NCI-H446 (cell line): ENCODE data around the gene DNAJC8.
A peak's percentile ranks its signal among the peaks of the same experiment; 100 is the strongest.

Source experiments
- DNase-seq, 2 experiments: peaks; one replicate each; lab custom pipeline; 2025; lab: John Stamatoyannopoulos, UW

Gene DNAJC8

DNA sequence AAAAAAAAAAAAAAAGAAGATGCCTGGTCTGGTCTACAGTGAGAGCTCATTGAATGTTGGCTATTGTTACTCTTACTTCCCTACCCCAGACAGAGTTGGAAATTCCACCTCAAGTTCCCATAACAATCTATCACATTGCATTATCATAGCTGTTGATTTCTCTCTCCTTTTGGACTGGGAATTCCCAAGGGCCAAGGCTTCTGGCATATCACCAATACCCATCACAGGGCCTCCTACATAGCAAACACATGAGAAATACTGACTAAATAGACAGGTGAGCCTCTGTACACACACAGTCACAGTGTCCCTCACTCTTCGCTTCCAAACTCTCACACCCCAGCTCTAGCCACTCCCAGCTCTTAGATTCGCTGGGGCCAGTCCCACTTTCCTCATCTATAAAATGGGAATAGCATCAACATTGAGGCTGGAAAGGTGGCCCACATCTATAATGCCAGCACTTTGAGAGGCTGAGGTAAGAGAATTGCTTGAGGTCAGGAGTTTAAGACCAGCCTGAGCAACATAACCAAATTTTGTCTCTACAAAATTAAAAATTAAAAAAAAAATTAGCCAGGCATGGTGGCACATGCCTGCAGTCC lies 62.7 kb downstream of the DNAJC8 start:
- DNase-seq = no peak

DNA sequence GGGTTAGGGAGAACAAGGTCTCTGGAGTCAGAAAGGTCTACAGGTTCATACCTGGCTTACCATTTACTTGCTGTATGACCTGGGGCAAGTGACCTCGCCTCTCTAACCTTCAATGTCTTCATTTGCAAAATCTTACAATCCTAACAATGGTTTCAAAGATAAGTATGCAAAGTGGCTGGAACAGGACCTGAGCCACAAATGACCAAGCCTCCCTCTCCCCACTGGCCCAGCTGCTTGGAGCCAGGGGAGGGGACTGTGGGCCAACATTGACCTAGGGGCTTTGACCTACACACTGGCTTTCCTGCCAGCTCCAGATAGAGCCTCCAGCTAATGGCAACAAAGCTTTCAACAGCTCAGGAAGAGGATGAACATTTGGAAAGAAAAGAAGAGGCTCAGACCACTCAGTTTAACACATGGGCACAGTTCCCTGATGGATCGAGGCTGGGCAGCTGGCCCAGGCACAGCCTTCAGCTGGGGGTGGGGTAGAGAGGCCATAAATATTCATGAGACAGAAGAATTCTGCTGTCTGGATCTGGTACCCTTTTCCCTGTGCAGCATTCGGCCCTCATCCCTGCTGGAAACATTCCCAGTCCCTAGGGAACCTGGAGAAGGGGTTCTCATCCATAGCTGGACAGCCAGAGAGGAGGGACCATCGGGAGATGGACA lies 69.2 kb downstream of the DNAJC8 start:
- peak; percentile 32 to 77 for DNase-seq

DNA sequence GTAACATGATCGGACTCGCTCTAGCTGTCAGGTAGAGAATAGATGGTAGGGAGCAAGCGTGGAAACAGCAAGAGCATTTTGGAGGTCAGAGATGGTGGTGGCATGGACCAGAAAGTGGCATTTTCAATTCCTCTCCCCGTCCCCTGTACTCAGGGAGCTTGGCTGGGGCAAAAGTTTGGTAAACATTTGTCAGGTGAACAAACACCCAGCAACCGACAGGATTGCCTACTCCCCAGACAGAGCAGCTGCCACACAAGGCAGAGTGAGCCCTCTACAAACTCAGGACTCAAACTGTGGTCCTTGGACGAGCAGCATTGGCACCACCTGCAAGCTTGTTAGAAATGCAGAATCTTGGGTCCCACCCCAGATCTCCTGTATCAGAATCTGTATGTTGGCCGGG lies 70.7 kb downstream of the DNAJC8 start:
- DNase-seq = no peak

DNA sequence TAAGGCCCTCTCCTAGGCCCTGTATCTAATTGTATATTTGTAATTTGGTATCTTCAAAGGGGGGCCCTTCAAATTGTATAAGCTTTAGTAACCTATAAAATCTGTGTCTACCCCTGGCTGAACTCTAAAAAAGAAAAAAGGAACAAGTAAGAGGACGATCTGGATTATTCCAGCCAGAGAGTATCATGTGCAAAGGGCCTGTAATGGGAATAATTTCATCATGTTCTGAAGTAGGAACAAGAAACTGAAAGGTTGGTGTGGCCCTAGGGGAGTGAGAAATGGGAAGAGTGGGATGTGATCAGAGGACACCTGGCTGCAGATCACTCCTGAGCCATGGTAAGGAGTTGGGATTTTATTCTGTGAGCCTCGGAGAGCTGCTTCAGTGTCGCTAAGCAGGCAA lies 71.1 kb downstream of the DNAJC8 start:
- no peak for DNase-seq

DNA sequence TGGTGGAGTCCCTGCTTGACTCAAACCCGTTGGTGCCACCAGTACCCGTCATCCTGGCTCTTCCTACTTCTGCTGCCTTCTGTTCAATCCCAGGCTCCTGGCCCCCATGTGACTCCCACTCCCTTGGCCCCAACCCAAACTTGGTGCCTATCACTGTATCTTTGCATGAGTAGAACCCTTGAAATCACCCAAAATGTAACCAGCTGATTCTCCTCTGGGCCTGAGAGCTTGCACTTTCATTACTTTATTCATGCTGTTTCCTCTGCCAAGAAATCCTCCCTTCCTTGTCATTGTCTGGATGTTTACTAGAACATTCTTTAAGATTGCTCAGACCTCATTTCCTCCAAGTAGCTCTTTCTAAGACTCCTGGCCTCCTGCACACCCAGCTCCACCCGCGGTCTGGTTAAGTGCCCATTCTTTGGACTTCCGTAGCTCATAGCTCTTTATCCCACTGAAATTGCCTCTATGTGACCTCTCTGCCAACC lies 72.0 kb downstream of the DNAJC8 start:
- no peak for DNase-seq

DNA sequence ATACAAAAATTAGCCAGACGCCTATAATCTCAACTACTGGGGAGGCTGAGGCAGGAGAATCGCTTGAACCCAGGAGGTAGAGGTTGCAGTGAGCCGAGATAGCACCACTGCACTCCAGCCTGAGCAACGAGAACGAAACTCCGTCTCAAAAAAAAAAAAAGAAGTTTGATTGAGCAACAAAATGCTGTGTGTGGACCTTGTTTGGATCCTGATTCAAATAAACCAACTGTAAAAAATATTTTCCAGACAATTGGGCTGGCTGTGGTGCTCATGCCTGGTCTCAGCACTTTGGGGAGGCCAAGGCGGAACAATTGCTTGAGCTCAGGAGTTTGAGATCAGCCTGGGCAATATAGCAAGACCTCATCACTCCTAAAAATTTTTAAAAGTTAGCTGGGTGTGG lies 73.1 kb downstream of the DNAJC8 start:
- no peak for DNase-seq

DNA sequence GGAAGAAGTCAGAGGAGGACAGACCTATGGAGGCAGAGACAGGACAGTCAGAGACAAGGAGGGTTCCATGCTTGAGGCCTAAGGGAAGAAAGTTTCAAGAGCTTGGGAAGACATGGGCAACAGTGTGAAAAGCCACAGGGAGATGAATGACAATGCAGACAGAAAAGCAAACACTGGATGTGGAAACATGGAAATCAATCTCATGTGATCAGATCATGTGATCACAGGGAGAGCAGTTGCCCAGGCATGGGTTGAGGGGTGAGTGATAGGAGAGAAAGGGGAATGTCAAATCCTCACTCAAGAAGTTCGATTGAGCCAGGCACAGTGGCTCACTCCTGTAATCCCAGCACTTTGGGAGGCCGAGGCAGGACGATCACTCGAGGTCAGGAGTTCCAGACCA lies 73.6 kb downstream of the DNAJC8 start:
- DNase-seq = no peak

DNA sequence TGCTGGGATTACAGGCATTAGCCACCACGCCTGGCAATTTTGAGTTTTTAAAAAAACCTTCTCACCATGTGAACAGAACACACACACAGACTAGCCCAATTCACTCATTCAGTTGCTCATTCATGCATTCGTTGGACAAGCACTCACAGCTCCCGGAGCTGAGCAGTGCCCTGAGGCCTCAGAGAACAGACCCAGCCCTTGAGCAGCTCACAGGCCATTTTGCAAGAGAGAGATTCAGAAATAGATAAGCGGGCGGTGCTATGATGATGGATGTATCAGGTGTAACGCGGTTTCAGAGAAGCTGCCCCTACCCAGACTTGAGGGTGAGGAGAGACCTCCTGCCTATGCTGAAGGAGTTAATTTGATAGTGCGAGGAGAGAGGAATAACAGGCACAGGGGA lies 74.9 kb downstream of the DNAJC8 start:
- DNase-seq = no peak

DNA sequence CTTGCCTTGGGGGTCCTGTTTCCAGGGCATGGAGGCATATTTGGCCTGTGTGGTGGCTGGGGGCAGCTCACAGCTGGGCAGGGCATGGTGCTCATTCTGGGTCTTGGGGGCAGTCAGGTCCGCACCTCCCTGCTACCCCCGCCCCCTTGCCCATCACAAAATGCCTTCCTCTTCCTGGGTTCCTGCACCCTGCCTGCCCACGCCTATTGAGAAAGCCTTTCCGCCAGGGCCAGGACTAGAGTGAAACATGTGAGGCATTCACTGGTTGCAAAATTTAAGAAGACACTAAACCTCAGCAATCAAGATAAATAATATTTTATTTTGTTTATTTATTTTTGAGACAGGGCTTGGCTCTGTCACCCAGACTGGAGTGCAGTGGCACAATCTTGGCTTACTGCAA lies 76.0 kb downstream of the DNAJC8 start:
- DNase-seq = no peak

DNA sequence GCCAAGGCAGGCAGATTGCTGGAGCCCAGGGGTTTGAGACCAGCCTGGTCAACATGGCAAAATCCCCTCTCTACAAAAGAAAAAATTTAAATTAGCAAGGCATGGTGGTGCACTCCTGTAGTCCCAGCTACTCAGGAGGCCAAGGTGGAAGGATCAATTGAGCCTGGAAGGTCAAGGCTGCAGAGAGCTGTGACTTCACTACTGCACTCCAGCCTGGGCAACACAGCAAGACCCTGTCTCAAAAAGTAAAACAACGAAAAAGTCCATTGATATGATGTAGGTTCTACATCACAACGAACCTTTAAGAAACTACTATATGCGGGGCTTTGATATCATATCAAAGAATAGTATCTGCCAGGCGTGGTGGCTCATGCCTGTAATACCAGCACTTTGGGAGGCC lies 77.2 kb downstream of the DNAJC8 start:
- no peak for DNase-seq

DNA sequence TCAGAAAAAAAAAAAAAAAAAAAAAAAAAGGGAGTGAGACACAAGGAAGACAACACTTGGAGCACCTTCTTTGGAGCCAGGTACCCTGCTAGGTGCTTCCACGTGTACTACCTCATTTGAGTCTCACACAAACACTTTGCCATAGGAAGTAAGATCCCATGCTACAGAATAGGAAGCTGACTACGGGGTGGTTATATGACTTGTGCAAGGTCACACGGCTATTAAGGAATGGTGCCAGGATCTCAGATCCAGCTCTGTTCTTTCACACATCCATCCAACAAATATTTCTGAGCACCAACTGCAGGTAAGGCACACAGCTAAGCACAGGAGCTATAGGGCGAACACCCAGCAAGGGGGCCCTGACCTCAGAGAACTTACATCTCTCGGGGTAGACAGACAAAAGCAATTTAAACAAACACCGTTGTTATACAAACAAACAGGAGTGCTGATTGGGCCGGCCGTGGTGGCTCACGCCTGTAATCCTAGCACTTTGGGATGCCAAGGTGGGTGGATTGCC lies 78.7 kb downstream of the DNAJC8 start:
- no peak for DNase-seq
